ENCODE results near the gene AOC3. TPM values are rescaled to one million over a fixed set of nuclear protein-coding genes. Genes with fewer than 3 reads are reported as not detected.
"Not testable (repeated sequence)": the region's sequence is repeated elsewhere in the genome, so short reads cannot be mapped to it uniquely, and the experiment has no call there.

The AOC3 gene
- total RNA-seq, 5 donors from 2014 or later (not counting 1 experiment from before 2014, with no cell fraction given) = 1.2 to 2.1 (median 1.2) TPM

DNA sequence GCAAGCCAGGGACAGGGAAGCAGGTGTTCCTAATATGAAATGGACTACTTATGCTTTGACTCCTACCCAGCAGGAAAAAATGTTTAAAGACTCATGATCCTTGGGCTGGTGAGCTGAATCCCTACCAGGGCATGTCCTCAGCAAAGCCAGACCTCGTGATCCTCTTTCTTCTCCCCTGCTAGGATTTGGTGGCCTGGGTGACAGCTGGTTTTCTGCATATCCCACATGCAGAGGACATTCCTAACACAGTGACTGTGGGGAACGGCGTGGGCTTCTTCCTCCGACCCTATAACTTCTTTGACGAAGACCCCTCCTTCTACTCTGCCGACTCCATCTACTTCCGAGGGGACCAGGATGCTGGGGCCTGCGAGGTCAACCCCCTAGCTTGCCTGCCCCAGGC is 5.1 kb downstream of the AOC3 start:
- DNase-seq; H3K27ac ChIP-seq (ENCODE audit: low read length); H3K9me3 ChIP-seq; H3K36me3 ChIP-seq (ENCODE audit: control insufficient read depth in 2 of 2, extremely low read depth in 1 of 2, insufficient read depth in 1 of 2, low read length in 1 of 2); H3K4me3 Mint-ChIP-seq; H3K36me3 Mint-ChIP-seq; CTCF ChIA-PET; H3K9me3 Mint-ChIP-seq; ATAC-seq (replicated peaks in 1 of 4); POLR2A ChIA-PET; H3K4me1 Mint-ChIP-seq; H3K4me3 ChIP-seq (ENCODE audit: control insufficient read depth in 1 of 2, extremely low read depth in 1 of 2, low read length in 1 of 2); H3K4me1 ChIP-seq (ENCODE audit: control insufficient read depth in 1 of 2, extremely low read depth in 1 of 2, insufficient read depth in 2 of 2, low read length in 2 of 2); H3K27ac Mint-ChIP-seq: not testable (repeated sequence)
- H3K27me3 ChIP-seq (replicated peaks in 1 of 2; ENCODE audit: control insufficient read depth in 2 of 2, extremely low read depth in 1 of 2, insufficient read depth in 2 of 2, low read length in 1 of 2) = peaks cover 0 to 37% of the 10 kb centered on the region in 2 experiments
- peaks cover 0 to 13% of the 10 kb centered on the region in 2 donors for H3K27me3 Mint-ChIP-seq
- WGBS (ENCODE audit: insufficient coverage) = no CpG with 5 or more reads among the region's 8 CpGs

DNA sequence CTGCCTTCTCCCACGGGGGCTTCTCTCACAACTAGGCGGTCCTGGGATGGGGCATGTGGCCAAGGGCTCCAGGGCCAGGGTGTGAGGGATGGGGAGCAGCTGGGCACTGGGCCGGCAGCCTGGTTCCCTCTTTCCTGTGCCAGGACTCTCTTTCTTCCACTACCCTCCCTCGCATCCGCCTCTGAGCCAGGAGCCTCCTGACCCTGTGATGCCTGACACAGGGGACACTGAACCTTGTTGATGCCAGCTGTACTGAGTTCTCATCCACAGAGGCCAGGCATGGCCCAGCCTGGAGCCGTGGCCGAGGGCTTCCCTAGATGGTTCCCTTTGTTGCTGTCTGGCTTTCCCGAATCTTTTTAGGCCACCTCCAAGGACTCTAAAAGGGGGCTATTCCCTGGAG is 5.5 kb downstream of the AOC3 start:
- peaks cover 0 to 13% of the 10 kb centered on the region in 2 donors for H3K27me3 Mint-ChIP-seq
- POLR2A ChIA-PET = not testable (repeated sequence)
- WGBS (ENCODE audit: insufficient coverage) = 84% methylated on average over 6 of the region's 8 CpGs

DNA sequence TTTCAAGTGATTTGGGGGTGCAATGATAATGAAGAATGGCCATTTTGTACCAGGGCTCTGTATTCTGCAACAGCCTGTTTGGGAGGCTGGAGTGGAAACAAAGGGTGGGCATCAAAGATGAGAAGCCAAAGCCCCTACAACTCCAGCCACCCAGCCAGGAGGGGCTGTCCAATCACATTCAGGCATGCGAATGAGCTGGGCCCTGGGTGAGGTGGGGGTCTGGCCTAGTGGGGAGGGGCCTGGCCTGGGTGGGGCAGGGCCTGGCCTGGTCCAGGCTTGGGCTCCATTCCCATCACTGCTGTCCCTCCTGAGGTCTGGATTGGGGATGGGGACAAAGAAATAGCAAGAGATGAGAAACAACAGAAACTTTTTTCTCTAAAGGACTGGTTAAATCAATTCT is 6.4 kb downstream of the AOC3 start:
- H3K4me1 ChIP-seq (ENCODE audit: control insufficient read depth in 1 of 2, extremely low read depth in 1 of 2, insufficient read depth in 2 of 2, low read length in 2 of 2) = no peaks in the 10 kb centered on the region
- Mint-ChIP-seq H3K36me3 (no peaks in the 10 kb centered on the region), H3K27ac (no peak overlapping the region), H3K4me3 (no peak overlapping the region), H3K9me3 (no peaks in the 10 kb centered on the region), H3K27me3 (peaks cover 0 to 13% of the 10 kb centered on the region in 2 donors), H3K4me1 (no peaks in the 10 kb centered on the region)
- H3K4me3 ChIP-seq (ENCODE audit: control insufficient read depth in 1 of 2, extremely low read depth in 1 of 2, low read length in 1 of 2) = no peak overlapping the region
- ChIA-PET CTCF (interaction anchor here in 1 of 2 donors (0.6 kb wide), 1 partner anchor 125 kb away, joined by 4 read pairs; no protein-coding TSS in a partner anchor), POLR2A (no interaction called here)
- H3K27me3 ChIP-seq (replicated peaks in 1 of 2; ENCODE audit: control insufficient read depth in 2 of 2, extremely low read depth in 1 of 2, insufficient read depth in 2 of 2, low read length in 1 of 2) = peaks cover 0 to 36% of the 10 kb centered on the region in 2 experiments
- no CpG with 5 or more reads among the region's 1 CpG for WGBS (ENCODE audit: insufficient coverage)
- H3K9me3 ChIP-seq = no peaks in the 10 kb centered on the region
- ATAC-seq (replicated peaks in 1 of 4) = no peak
- no peak for DNase-seq
- no peaks in the 10 kb centered on the region for H3K36me3 ChIP-seq (ENCODE audit: control insufficient read depth in 2 of 2, extremely low read depth in 1 of 2, insufficient read depth in 1 of 2, low read length in 1 of 2)
- no peak overlapping the region for H3K27ac ChIP-seq (ENCODE audit: low read length)

More for the DNA sequence above, 5.5 kb downstream of the AOC3 start:
- H3K27ac Mint-ChIP-seq; H3K4me1 ChIP-seq (ENCODE audit: control insufficient read depth in 1 of 2, extremely low read depth in 1 of 2, insufficient read depth in 2 of 2, low read length in 2 of 2); CTCF ChIA-PET; ATAC-seq (replicated peaks in 1 of 4); H3K9me3 ChIP-seq; H3K36me3 Mint-ChIP-seq; H3K9me3 Mint-ChIP-seq; H3K4me3 Mint-ChIP-seq; H3K27ac ChIP-seq (ENCODE audit: low read length); DNase-seq; H3K4me3 ChIP-seq (ENCODE audit: control insufficient read depth in 1 of 2, extremely low read depth in 1 of 2, low read length in 1 of 2); H3K36me3 ChIP-seq (ENCODE audit: control insufficient read depth in 2 of 2, extremely low read depth in 1 of 2, insufficient read depth in 1 of 2, low read length in 1 of 2); H3K4me1 Mint-ChIP-seq: not testable (repeated sequence)
- peaks cover 0 to 38% of the 10 kb centered on the region in 2 experiments for H3K27me3 ChIP-seq (replicated peaks in 1 of 2; ENCODE audit: control insufficient read depth in 2 of 2, extremely low read depth in 1 of 2, insufficient read depth in 2 of 2, low read length in 1 of 2)

GRCh38 chr17:42865638-42866094 is 14.7 kb downstream of the AOC3 start:
- H3K27ac ChIP-seq (ENCODE audit: low read length) = no peak overlapping the region
- no peak overlapping the region for H3K4me3 Mint-ChIP-seq
- H3K4me1 Mint-ChIP-seq = no peaks in the 10 kb centered on the region
- no peaks in the 10 kb centered on the region for H3K36me3 Mint-ChIP-seq
- ChIA-PET POLR2A (no interaction called here), CTCF (no interaction called here)
- no peaks in the 10 kb centered on the region for H3K9me3 ChIP-seq
- 86% methylated on average over 6 of the region's 7 CpGs for WGBS (ENCODE audit: insufficient coverage)
- ATAC-seq (replicated peaks in 1 of 4) = no peak
- H3K4me3 ChIP-seq (ENCODE audit: control insufficient read depth in 1 of 2, extremely low read depth in 1 of 2, low read length in 1 of 2) = no peak overlapping the region
- H3K9me3 Mint-ChIP-seq = peaks cover 0 to 4% (median 0%) of the 10 kb centered on the region in 3 donors
- no peak overlapping the region for H3K27ac Mint-ChIP-seq
- H3K36me3 ChIP-seq (ENCODE audit: control insufficient read depth in 2 of 2, extremely low read depth in 1 of 2, insufficient read depth in 1 of 2, low read length in 1 of 2) = no peaks in the 10 kb centered on the region
- peaks cover 15 to 27% of the 10 kb centered on the region in 2 donors for H3K27me3 Mint-ChIP-seq
- H3K4me1 ChIP-seq (ENCODE audit: control insufficient read depth in 1 of 2, extremely low read depth in 1 of 2, insufficient read depth in 2 of 2, low read length in 2 of 2) = no peaks in the 10 kb centered on the region
- H3K27me3 ChIP-seq (replicated peaks in 1 of 2; ENCODE audit: control insufficient read depth in 2 of 2, extremely low read depth in 1 of 2, insufficient read depth in 2 of 2, low read length in 1 of 2) = peaks cover 0 to 28% of the 10 kb centered on the region in 2 experiments
- no peak for DNase-seq

- Mint-ChIP-seq H3K4me3 (no peak overlapping the region), H3K27me3 (peaks cover 15 to 27% of the 10 kb centered on the region in 2 donors), H3K9me3 (peaks cover 0 to 5% (median 0%) of the 10 kb centered on the region in 3 donors), H3K27ac (no peak overlapping the region), H3K4me1 (no peaks in the 10 kb centered on the region), H3K36me3 (no peaks in the 10 kb centered on the region)
- CTCF ChIA-PET = no interaction called here
- Histone ChIP-seq H3K4me3 (ENCODE audit: control insufficient read depth in 1 of 2, extremely low read depth in 1 of 2, low read length in 1 of 2) (no peak overlapping the region), H3K27ac (ENCODE audit: low read length) (no peak overlapping the region), H3K9me3 (no peaks in the 10 kb centered on the region), H3K36me3 (ENCODE audit: control insufficient read depth in 2 of 2, extremely low read depth in 1 of 2, insufficient read depth in 1 of 2, low read length in 1 of 2) (no peaks in the 10 kb centered on the region), H3K27me3 (replicated peaks in 1 of 2; ENCODE audit: control insufficient read depth in 2 of 2, extremely low read depth in 1 of 2, insufficient read depth in 2 of 2, low read length in 1 of 2) (peaks cover 0 to 30% of the 10 kb centered on the region in 2 experiments), H3K4me1 (ENCODE audit: control insufficient read depth in 1 of 2, extremely low read depth in 1 of 2, insufficient read depth in 2 of 2, low read length in 2 of 2) (no peaks in the 10 kb centered on the region)
- 65% methylated on average over 3 of the region's 4 CpGs for WGBS (ENCODE audit: insufficient coverage)
- ATAC-seq (replicated peaks in 1 of 4) (no peak), DNase-seq (no peak)
- POLR2A ChIA-PET = no interaction called here
Observed at GRCh38 chr17:42866216-42866615, 15.2 kb downstream of the AOC3 start.

- Mint-ChIP-seq H3K9me3 (peaks cover 0 to 5% (median 0%) of the 10 kb centered on the region in 3 donors), H3K27ac (no peak overlapping the region), H3K36me3 (no peaks in the 10 kb centered on the region), H3K4me1 (no peaks in the 10 kb centered on the region), H3K27me3 (peaks cover 19 to 27% of the 10 kb centered on the region in 2 donors), H3K4me3 (no peak overlapping the region)
- H3K27ac ChIP-seq (ENCODE audit: low read length) = no peak overlapping the region
- H3K9me3 ChIP-seq = no peaks in the 10 kb centered on the region
- ATAC-seq (replicated peaks in 1 of 4) (no peak), DNase-seq (no peak)
- ChIA-PET CTCF (no interaction called here), POLR2A (no interaction called here)
- WGBS (ENCODE audit: insufficient coverage) = 29% methylated on average over 1 of the region's 12 CpGs
- peaks cover 0 to 31% of the 10 kb centered on the region in 2 experiments for H3K27me3 ChIP-seq (replicated peaks in 1 of 2; ENCODE audit: control insufficient read depth in 2 of 2, extremely low read depth in 1 of 2, insufficient read depth in 2 of 2, low read length in 1 of 2)
- H3K4me3 ChIP-seq (ENCODE audit: control insufficient read depth in 1 of 2, extremely low read depth in 1 of 2, low read length in 1 of 2) = no peak overlapping the region
- H3K36me3 ChIP-seq (ENCODE audit: control insufficient read depth in 2 of 2, extremely low read depth in 1 of 2, insufficient read depth in 1 of 2, low read length in 1 of 2) = no peaks in the 10 kb centered on the region
- no peaks in the 10 kb centered on the region for H3K4me1 ChIP-seq (ENCODE audit: control insufficient read depth in 1 of 2, extremely low read depth in 1 of 2, insufficient read depth in 2 of 2, low read length in 2 of 2)
Observed at GRCh38 chr17:42866631-42867575, 15.9 kb downstream of the AOC3 start.

Measured in T-cell (primary cell).